ENCODE data around the gene LHFPL4. TPM values are rescaled to one million over a fixed set of nuclear protein-coding genes. Genes with fewer than 3 reads are reported as not detected.

The LHFPL4 gene
- total RNA-seq, 1 donor from 2014 or later = not detected

DNA sequence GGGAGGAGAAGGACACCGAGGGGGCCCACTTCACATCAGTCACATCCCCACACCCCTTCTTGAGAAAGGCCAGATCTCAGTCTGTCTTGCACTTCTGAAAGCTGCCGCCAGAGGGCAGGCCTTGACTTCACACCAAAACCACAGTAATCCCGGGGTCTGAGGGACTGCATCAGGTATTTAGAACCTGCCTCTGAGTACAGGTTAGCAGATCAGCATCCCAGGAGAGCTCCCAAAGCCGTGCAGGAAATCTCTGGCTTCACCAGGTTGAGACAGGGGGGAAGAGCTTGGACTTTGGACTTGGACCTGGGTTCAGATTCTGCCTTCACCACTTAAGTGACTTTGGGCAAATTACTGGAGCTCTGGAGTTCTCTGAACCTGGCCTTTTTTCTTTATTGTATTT lies 50.3 kb downstream of the LHFPL4 start:
- H3K4me3 ChIP-seq = no peak overlapping the region
- no peaks in the 10 kb centered on the region for H3K27me3 ChIP-seq
- TF ChIP-seq CTCF (IDR thresholded peaks at IDR 0.05) = peak; percentile 28 to 73 (median 63)
- peak in 1 of 2 donors; percentile 72 for DNase-seq (ENCODE audit: low spot score in 2 of 2)
- H3K9me3 ChIP-seq = no peaks in the 10 kb centered on the region
- intact Hi-C loops (cut with DNase I) = loop anchor here (5.0 kb wide), 1 partner anchor 1234 kb away; no protein-coding TSS in a partner anchor
- no peaks in the 10 kb centered on the region for H3K36me3 ChIP-seq
- peaks cover 0 to 4% of the 10 kb centered on the region in 2 donors for H3K4me1 ChIP-seq
- H3K27ac ChIP-seq = no peak overlapping the region

GRCh38 chr3:9501226-9501625 lies 52.4 kb downstream of the LHFPL4 start:
- Histone ChIP-seq H3K4me1 (peaks cover 0 to 4% of the 10 kb centered on the region in 2 donors), H3K36me3 (no peaks in the 10 kb centered on the region), H3K4me3 (no peak overlapping the region), H3K27ac (no peak overlapping the region), H3K27me3 (no peaks in the 10 kb centered on the region), H3K9me3 (no peaks in the 10 kb centered on the region)
- DNase-seq (ENCODE audit: low spot score in 2 of 2) = no peak
- intact Hi-C loops (cut with DNase I) = loop anchor here (5.0 kb wide), 1 partner anchor 1236 kb away; no protein-coding TSS in a partner anchor
- no peak for TF ChIP-seq CTCF (IDR thresholded peaks at IDR 0.05)

DNA sequence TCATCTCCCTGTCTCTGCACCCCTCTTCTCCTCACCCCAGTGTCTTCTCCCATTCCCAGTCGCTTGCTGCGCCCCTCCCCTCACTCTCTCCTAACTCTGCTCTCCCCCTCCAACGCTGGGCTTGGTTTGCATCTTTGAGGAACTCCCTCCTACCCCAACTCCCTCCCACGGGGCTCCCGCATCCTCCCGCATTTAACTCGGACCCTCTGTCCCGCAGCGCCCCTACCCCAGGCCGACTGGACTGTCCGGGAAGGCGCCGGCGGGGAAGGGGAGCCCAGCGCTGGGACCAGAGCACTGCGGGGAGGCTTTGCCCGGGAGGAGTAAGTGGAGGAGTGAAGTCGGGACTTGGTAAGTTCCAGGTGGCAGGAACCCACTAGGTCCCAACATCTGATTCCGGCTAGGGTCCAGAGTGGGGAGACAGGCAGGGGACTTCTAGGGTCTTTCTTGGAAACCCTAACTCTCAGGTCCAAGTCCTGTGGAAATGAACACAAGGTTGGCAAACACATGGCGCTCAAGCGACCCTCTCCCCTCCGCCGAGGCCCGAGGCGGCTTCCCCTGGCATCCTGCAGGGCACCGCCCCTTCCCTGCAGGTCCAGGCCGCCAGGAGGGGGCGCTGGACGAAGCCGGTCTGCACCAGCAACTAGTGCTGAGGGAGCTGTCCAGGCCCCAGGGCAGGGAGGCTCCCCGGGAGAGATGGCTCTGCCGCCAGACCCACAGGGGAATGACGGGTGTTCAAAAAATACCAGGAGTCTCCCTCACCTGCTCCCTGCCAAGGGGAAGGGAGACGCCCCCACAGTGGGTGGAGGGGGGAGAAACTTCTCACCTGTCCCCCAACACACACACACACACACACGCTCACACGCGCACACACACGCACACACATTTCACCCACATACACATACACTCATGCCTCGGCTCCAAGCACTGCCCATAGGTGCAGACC lies 53.2 kb downstream of the LHFPL4 start:
- Histone ChIP-seq H3K36me3 (no peaks in the 10 kb centered on the region), H3K9me3 (no peaks in the 10 kb centered on the region), H3K4me3 (peak overlapping the region in 1 of 2 donors; percentile 20), H3K27me3 (no peaks in the 10 kb centered on the region), H3K27ac (no peak overlapping the region), H3K4me1 (peaks cover 0 to 4% of the 10 kb centered on the region in 2 donors)
- intact Hi-C loops (cut with DNase I) = loop anchor here (5.0 kb wide), 1 partner anchor 1237 kb away; no protein-coding TSS in a partner anchor
- TF ChIP-seq CTCF (IDR thresholded peaks at IDR 0.05) = peak in 2 of 3 experiments; percentile 40 to 41
- DNase-seq (ENCODE audit: low spot score in 2 of 2) = no peak

GRCh38 chr3:9499455-9500107 lies 54.0 kb downstream of the LHFPL4 start:
- intact Hi-C loops (cut with DNase I) = loop anchor here (5.0 kb wide), 1 partner anchor 1238 kb away; no protein-coding TSS in a partner anchor
- TF ChIP-seq CTCF (IDR thresholded peaks at IDR 0.05) = no peak
- Histone ChIP-seq H3K4me1 (peaks cover 0 to 4% of the 10 kb centered on the region in 2 donors), H3K36me3 (no peaks in the 10 kb centered on the region), H3K27ac (no peak overlapping the region), H3K4me3 (peak overlapping the region in 1 of 2 donors; percentile 20), H3K27me3 (no peaks in the 10 kb centered on the region), H3K9me3 (no peaks in the 10 kb centered on the region)
- no peak for DNase-seq (ENCODE audit: low spot score in 2 of 2)

GRCh38 chr3:9498781-9499180 lies 54.8 kb downstream of the LHFPL4 start:
- TF ChIP-seq CTCF (IDR thresholded peaks at IDR 0.05) = no peak
- H3K36me3 ChIP-seq = no peaks in the 10 kb centered on the region
- no peaks in the 10 kb centered on the region for H3K27me3 ChIP-seq
- intact Hi-C loops (cut with DNase I) = no loop called here
- no peaks in the 10 kb centered on the region for H3K9me3 ChIP-seq
- no peak for DNase-seq (ENCODE audit: low spot score in 2 of 2)
- no peak overlapping the region for H3K27ac ChIP-seq
- no peak overlapping the region for H3K4me3 ChIP-seq
- H3K4me1 ChIP-seq = peaks cover 0 to 4% of the 10 kb centered on the region in 2 donors
